K562 (cell line): ENCODE data around the gene PRXL2B. TPM values are rescaled to one million over a fixed set of nuclear protein-coding genes. Genes with fewer than 3 reads are reported as not detected.

ENCODE experiments used
- ATAC-seq: fragments of 200-7000 bp; cut with Tn5 transposase; 3 replicates; pipeline ENCODE4 v1.9.1; 2020; ENCODE audit warnings: moderate library complexity
- BruUV-seq: library from RNA; stranded (reverse); fragments of 400-500 nt; replicated peaks from 2 replicates; lab custom pipeline; 2021; lab: Mats Ljungman, UMichigan
- CTCF ChIA-PET: fragments of 300-600 bp; formaldehyde crosslinking; extraction: SDS; loops from one replicate; lab custom pipeline; 2021; ENCODE audit warnings: low intra/inter-chr PET ratio; lab: Yijun Ruan, JAX
- POLR2A ChIA-PET: fragments of 300-600, 350-650 bp; sonication (Branson Sonifier 250); formaldehyde crosslinking; extraction: SDS; loops from one replicate; lab custom pipeline; 2021; ENCODE audit warnings: antibody characterized with exemption, inconsistent platforms; lab: Yijun Ruan, JAX
- DNase-seq, 4 experiments: peaks; one replicate each; pipeline versions ENCODE4 v3.0.0 to v3.0.0-alpha.2; 2011 to 2018; ENCODE audit warnings: low spot score in 3 of 4, mixed read lengths in 3 of 4; ENCODE audit errors: extremely low read depth in 1 of 4
- FAIRE-seq: peaks from 2 replicates; lab custom pipeline; 2011; peaks lifted over from hg19 to GRCh38; lab: Jason Lieb, UNC
- H2AFZ ChIP-seq: 2 replicates; pipeline ENCODE4 v1.6.0; 2011; ENCODE audit warnings: low read depth, low read length, control low read depth, inconsistent platforms
- H3K27ac ChIP-seq: fragments of 200-600 bp; 3 replicates; pipeline ENCODE4 v1.8.0; 2011; ENCODE audit warnings: low read depth, mild to moderate bottlenecking, control low read depth, inconsistent platforms, low read length, moderate library complexity, mixed read lengths; ENCODE audit errors: extremely low read depth
- H3K27me3 ChIP-seq, 2 experiments: fragments of 300-600 bp in 1 of 2; 2 replicates in 1 of 2; 3 replicates in 1 of 2; pipeline versions ENCODE4 v1.6.0 to v1.8.0; 2011; ENCODE audit warnings: inconsistent platforms in 2 of 2, low read length in 2 of 2, mild to moderate bottlenecking in 1 of 2, mixed read lengths in 1 of 2, moderate library complexity in 1 of 2; ENCODE audit not compliant: control insufficient read depth in 2 of 2, insufficient read depth in 2 of 2
- H3K36me3 ChIP-seq: fragments of 300-600 bp; 3 replicates; pipeline ENCODE4 v1.8.0; 2011; ENCODE audit warnings: mild to moderate bottlenecking, low read length, inconsistent platforms; ENCODE audit not compliant: control insufficient read depth, insufficient read depth
- H3K4me1 ChIP-seq, 2 experiments: fragments of 200-600 bp in 1 of 2; replicated peaks in 1 of 2; 2 replicates in 1 of 2; 3 replicates in 1 of 2; pipeline versions ENCODE4 v1.5.1 to v1.8.0; 2011; ENCODE audit warnings: inconsistent platforms in 2 of 2, low read length in 2 of 2, mild to moderate bottlenecking in 1 of 2, mixed read lengths in 1 of 2, moderate library complexity in 1 of 2; ENCODE audit not compliant: control insufficient read depth in 2 of 2, insufficient read depth in 2 of 2
- H3K4me2 ChIP-seq: 2 replicates; pipeline ENCODE4 v1.6.1; 2011; ENCODE audit warnings: low read length, control low read depth, inconsistent platforms, mixed read lengths; ENCODE audit not compliant: insufficient read depth
- H3K4me3 ChIP-seq: fragments of 200-600 bp; sonication (generic), shearing (Covaris generic); 2 replicates; pipeline ENCODE4 v1.5.1; 2016; ENCODE audit warnings: control low read depth, inconsistent platforms
- H3K79me2 ChIP-seq: fragments of 200-600 bp; 3 replicates; pipeline ENCODE4 v1.8.0; 2011; ENCODE audit warnings: low read length, inconsistent platforms; ENCODE audit not compliant: control insufficient read depth, insufficient read depth
- H3K9ac ChIP-seq, 2 experiments: 2 replicates each; pipeline versions ENCODE4 v1.6.0 to v1.6.1; 2011; ENCODE audit warnings: low read depth in 2 of 2, low read length in 2 of 2, control low read depth in 1 of 2, inconsistent platforms in 1 of 2, mild to moderate bottlenecking in 1 of 2, mixed read lengths in 1 of 2; ENCODE audit not compliant: insufficient read depth in 1 of 2
- H3K9me1 ChIP-seq: one replicate; pipeline ENCODE4 v1.6.0; 2011; ENCODE audit warnings: inconsistent platforms, mild to moderate bottlenecking, low read length, moderate library complexity; ENCODE audit not compliant: control insufficient read depth, insufficient read depth
- H3K9me3 ChIP-seq: replicated peaks from 2 replicates; pipeline ENCODE4 v1.5.1; 2011; ENCODE audit warnings: low read depth, low read length, inconsistent platforms; ENCODE audit not compliant: control insufficient read depth, insufficient read depth
- H4K20me1 ChIP-seq: replicated peaks from 2 replicates; pipeline ENCODE4 v1.6.1; 2011; ENCODE audit warnings: low read length, inconsistent platforms, mixed read lengths; ENCODE audit not compliant: control insufficient read depth, insufficient read depth
- ASH1L ChIP-seq: fragments of 450-650 bp; IDR thresholded peaks from 2 replicates; pipeline ENCODE4 v1.6.1; 2018; ENCODE audit warnings: borderline replicate concordance, mild to moderate bottlenecking, low read depth; ENCODE audit not compliant: partially characterized antibody
- NCOA6 ChIP-seq: fragments of 450-650 bp; IDR thresholded peaks from 2 replicates; pipeline ENCODE4 v1.6.1; 2017; ENCODE audit warnings: mild to moderate bottlenecking
- POLR2A ChIP-seq: fragments of 450-650 bp; conservative IDR thresholded peaks from 2 replicates; pipeline ENCODE4 v1.6.1; 2016
- RFX1 ChIP-seq: fragments of 450-650 bp; IDR thresholded peaks from 2 replicates; pipeline ENCODE4 v1.6.1; 2016; ENCODE audit warnings: mild to moderate bottlenecking, moderate library complexity
- RHOXF2B ChIP-seq: fragments of 250-450 bp; sonication (Bioruptor Pico); conservative IDR thresholded peaks from 2 replicates; pipeline ENCODE4 v1.5.1; 2021
- ZFP36 ChIP-seq: fragments of 150-350 bp; IDR thresholded peaks from 2 replicates; pipeline ENCODE4 v1.6.1; 2018; ENCODE audit warnings: low read length, low read depth; ENCODE audit not compliant: partially characterized antibody
- WGBS: fragments of 100-300 bp; shearing (Covaris generic); methylation state at CpG from one replicate; pipeline ENCODE4 v1.1.6; 2016; ENCODE audit warnings: low coverage, mixed read lengths; ENCODE audit not compliant: insufficient coverage; ENCODE audit errors: missing lambda C conversion rate; 5-methylcytosine and 5-hydroxymethylcytosine counted together
- in situ Hi-C: fragments of 300-500 bp; cut with MboI; formaldehyde crosslinking; loops from 4 replicates; pipeline ENCODE4 v1.15.0; 2018; ENCODE audit warnings: inconsistent platforms, mixed read lengths
- intact Hi-C: fragments of 100-400 bp; cut with micrococcal nuclease; formaldehyde crosslinking; loops from 2 replicates; pipeline ENCODE4 v1.14.2; 2022
- polyA plus RNA-seq, 8 experiments: library from polyadenylated mRNA; depleted of rRNA in 4 of 8; stranded (reverse) in 5 of 8; unstranded in 3 of 8; fragments of >200 nt; fragmentation: Nextera tagmentation in 2 of 8; fragmentation: Illumina TruSeq in 1 of 8; extraction: Ambion mirVana in 2 of 8; extraction: Trizol in 1 of 8; gene quantifications; 2 replicates each; pipeline versions ENCODE4 v1.2.1 to v1.2.3, GENCODE V29; 2011 to 2014; ENCODE audit warnings: inconsistent platforms in 1 of 8, missing spikeins in 1 of 8
- total RNA-seq, 7 experiments: library from RNA; depleted of rRNA in 6 of 7; stranded (reverse); fragments of >200 nt in 6 of 7; fragmentation: Illumina TruSeq in 2 of 7; extraction: Trizol in 2 of 7; gene quantifications; 2 replicates each; pipeline versions ENCODE4 v1.2.1 to v1.2.3, GENCODE V29; 2011 to 2021; ENCODE audit warnings: low replicate concordance in 1 of 7
- TF ChIP-seq, protein P1 (sequence below): sonication (generic); formaldehyde crosslinking; IDR thresholded peaks from 2 replicates; pipeline ENCODE4 v1.8.1; 2023; ENCODE audit warnings: mild to moderate bottlenecking, missing genetic modification reagents

Gene PRXL2B
- total and polyA plus RNA-seq, 9 of the 15 experiments (the other 6 are each of a cell fraction or from before 2014, with no cell fraction given) = 0.99 to 25.3 (median 11.8) TPM

DNA sequence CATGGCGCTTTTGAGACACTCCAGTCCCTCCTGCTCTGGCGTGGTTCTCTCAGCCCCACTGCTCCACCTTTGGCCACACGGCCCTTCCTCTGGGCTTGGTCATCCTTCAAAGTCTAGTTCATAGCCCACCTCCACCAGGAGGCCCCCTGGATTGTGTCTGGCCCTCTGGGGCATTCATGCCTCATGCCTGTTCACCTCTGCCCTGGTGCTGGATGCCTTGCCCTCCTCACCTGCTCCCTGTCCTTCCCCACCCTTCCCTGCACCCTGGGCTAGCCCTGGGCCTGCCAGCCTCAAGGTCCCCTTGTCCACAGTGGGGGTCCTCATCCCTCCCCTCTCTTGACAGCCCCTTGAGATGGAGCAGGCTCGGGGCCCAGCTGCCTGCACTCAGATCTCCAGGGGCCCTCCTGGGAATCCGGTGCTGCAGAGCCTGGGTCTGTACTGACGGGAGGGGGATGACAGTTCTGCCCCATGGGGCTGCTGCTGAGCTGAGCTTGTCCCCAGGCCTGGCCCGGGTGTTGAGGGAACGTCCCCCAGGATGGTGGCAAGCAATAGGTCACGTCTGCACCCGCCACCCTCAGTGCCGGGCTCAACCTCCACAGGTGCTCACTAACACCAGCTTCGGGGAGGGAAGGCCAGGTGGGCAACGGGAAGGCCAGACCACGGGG lies 18.4 kb downstream of the PRXL2B start:
- in situ Hi-C loops (no loop called here), intact Hi-C loops (no loop called here)
- Histone ChIP-seq H3K36me3 (no peaks in the 10 kb centered on the region), H3K9me1 (no peaks in the 10 kb centered on the region), H3K4me2 (no peak overlapping the region), H3K79me2 (no peaks in the 10 kb centered on the region), H3K9me3 (no peaks in the 10 kb centered on the region), H4K20me1 (0 out of 2 replicates have a peak, but pooled peaks cover 9% of the 10 kb centered on the region), H2AFZ (no peak overlapping the region), H3K27ac (no peak overlapping the region), H3K4me1 (peaks cover 0 to 34% of the 10 kb centered on the region in 2 experiments; a peak in 2 of 5 replicates), H3K27me3 (peaks cover 33 to 59% of the 10 kb centered on the region in 2 experiments; a peak in 4 of 5 replicates), H3K4me3 (no peak overlapping the region), H3K9ac (peak overlapping the region in 1 of 2 experiments; percentile 33; a peak in 1 of 4 replicates)
- CTCF ChIA-PET = no interaction called here
- no peak for DNase-seq
- WGBS = 5% methylated on average over 14 of the region's 14 CpGs
- POLR2A ChIA-PET = interaction anchor here (1.0 kb wide), 1 partner anchor 19 kb away, joined by 4 read pairs; no protein-coding TSS in a partner anchor
- ATAC-seq = peak; percentile 17; the same call in 1 of the 3 replicates
- no peak for FAIRE-seq
- no TSS peak for BruUV-seq
- TF ChIP-seq RHOXF2B (no peak), NCOA6 (no peak), RFX1 (no peak), ZFP36 (peak; percentile 62), POLR2A (no peak), ASH1L (no peak)
- TF ChIP-seq, protein P1, sequence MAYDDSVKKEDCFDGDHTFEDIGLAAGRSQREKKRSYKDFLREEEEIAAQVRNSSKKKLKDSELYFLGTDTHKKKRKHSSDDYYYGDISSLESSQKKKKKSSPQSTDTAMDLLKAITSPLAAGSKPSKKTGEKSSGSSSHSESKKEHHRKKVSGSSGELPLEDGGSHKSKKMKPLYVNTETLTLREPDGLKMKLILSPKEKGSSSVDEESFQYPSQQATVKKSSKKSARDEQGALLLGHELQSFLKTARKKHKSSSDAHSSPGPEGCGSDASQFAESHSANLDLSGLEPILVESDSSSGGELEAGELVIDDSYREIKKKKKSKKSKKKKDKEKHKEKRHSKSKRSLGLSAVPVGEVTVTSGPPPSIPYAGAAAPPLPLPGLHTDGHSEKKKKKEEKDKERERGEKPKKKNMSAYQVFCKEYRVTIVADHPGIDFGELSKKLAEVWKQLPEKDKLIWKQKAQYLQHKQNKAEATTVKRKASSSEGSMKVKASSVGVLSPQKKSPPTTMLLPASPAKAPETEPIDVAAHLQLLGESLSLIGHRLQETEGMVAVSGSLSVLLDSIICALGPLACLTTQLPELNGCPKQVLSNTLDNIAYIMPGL (CRISPR knock-in tag) = no peak
